C4-2B (cell line): Measurements from ENCODE around the gene MROH7.

Experiments
- H3K27ac ChIP-seq: fragments of 450-650 bp; 2 replicates; pipeline ENCODE4 v1.5.1; 2017
- CTCF ChIP-seq: fragments of 450-650 bp; conservative IDR thresholded peaks from 2 replicates; pipeline ENCODE4 v1.5.1; 2017; ENCODE audit warnings: mild to moderate bottlenecking
- ZFX ChIP-seq: fragments of 450-650 bp; IDR thresholded peaks from 2 replicates; pipeline ENCODE4 v1.6.1; 2017

Gene MROH7

GRCh38 chr1:54599211-54599823 lies 42.3 kb upstream of the MROH7 start:
- no peak overlapping the region for H3K27ac ChIP-seq
- TF ChIP-seq ZFX = no peak

GRCh38 chr1:54600947-54601721 lies 40.5 kb upstream of the MROH7 start:
- no peak overlapping the region for H3K27ac ChIP-seq
- TF ChIP-seq ZFX (no peak), CTCF (no peak)

- TF ChIP-seq ZFX = no peak
- TF ChIP-seq CTCF = no peak
These were observed 39.9 kb upstream of the MROH7 start for GRCh38 chr1:54601730-54602129.

GRCh38 chr1:54602554-54602953 lies 39.0 kb upstream of the MROH7 start:
- H3K27ac ChIP-seq = no peak overlapping the region
- TF ChIP-seq CTCF (no peak), ZFX (no peak)

More at GRCh38 chr1:54601730-54602129, 39.9 kb upstream of the MROH7 start:
- no peak overlapping the region for H3K27ac ChIP-seq

- no peak overlapping the region for H3K27ac ChIP-seq
- TF ChIP-seq CTCF (no peak), ZFX (no peak)
These were observed 38.3 kb upstream of the MROH7 start for GRCh38 chr1:54603241-54603640.

- H3K27ac ChIP-seq = no peak overlapping the region
- TF ChIP-seq ZFX (no peak), CTCF (no peak)
These were observed 37.5 kb upstream of the MROH7 start for GRCh38 chr1:54604051-54604450.

- TF ChIP-seq ZFX (no peak), CTCF (no peak)
- no peak overlapping the region for H3K27ac ChIP-seq
These were observed 36.8 kb upstream of the MROH7 start for GRCh38 chr1:54604572-54605370.
